Brain microvascular endothelial cell (primary cell): Measurements from ENCODE around the gene LRRC1.

Experiments
- DNase-seq: peaks from one replicate; pipeline ENCODE4 v3.0.0-alpha.2; 2020
- H3K27ac ChIP-seq: fragments of 250-450 bp; sonication (Bioruptor Pico); 2 replicates; pipeline ENCODE4 v1.5.1; 2020; ENCODE audit warnings: mild to moderate bottlenecking, moderate library complexity
- H3K27me3 ChIP-seq: fragments of 250-450 bp; sonication (Bioruptor Pico); replicated peaks from 2 replicates; pipeline ENCODE4 v1.5.1; 2020; ENCODE audit warnings: mild to moderate bottlenecking
- H3K36me3 ChIP-seq: fragments of 250-450 bp; sonication (Bioruptor Pico); replicated peaks from 2 replicates; pipeline ENCODE4 v1.5.1; 2020; ENCODE audit warnings: mild to moderate bottlenecking
- H3K4me3 ChIP-seq: 2 replicates; pipeline ENCODE4 v1.5.1; 2011; ENCODE audit warnings: low read depth, mild to moderate bottlenecking, control low read depth, low read length, moderate library complexity
- in situ Hi-C: cut with HindIII; loops from 2 replicates; pipeline ENCODE4 v1.10.0; 2017; ENCODE audit warnings: low sequenced_read_pairs, low pct_ligation_motif_present
- TF ChIP-seq, protein P1 (sequence below): IDR thresholded peaks from 2 replicates; pipeline ENCODE4 v1.5.1; 2011; ENCODE audit warnings: low read depth, mild to moderate bottlenecking, moderate library complexity, low read length, control low read depth, inconsistent platforms; ENCODE audit errors: missing control alignments

LRRC1 gene

DNA sequence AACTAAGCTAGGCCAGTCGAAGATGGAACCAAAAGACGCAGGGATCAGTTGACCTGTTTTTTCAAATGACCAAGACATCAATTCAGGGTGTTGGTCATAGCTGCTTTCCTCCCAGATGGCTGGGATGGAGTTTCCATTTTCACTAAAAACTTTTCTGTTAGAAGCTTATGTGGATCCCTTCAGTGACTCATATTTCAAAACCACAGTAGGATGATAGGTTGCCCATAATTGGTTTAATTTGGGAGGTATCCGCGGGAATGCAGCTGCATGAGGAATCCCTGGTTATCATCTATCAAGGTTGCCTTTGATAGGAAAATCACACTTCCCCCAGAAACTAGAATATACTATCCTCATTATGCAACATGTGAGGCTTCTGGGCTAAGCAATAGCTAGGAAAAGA lies 165.5 kb downstream of the LRRC1 start:
- DNase-seq: no peak
- TF ChIP-seq, protein P1, sequence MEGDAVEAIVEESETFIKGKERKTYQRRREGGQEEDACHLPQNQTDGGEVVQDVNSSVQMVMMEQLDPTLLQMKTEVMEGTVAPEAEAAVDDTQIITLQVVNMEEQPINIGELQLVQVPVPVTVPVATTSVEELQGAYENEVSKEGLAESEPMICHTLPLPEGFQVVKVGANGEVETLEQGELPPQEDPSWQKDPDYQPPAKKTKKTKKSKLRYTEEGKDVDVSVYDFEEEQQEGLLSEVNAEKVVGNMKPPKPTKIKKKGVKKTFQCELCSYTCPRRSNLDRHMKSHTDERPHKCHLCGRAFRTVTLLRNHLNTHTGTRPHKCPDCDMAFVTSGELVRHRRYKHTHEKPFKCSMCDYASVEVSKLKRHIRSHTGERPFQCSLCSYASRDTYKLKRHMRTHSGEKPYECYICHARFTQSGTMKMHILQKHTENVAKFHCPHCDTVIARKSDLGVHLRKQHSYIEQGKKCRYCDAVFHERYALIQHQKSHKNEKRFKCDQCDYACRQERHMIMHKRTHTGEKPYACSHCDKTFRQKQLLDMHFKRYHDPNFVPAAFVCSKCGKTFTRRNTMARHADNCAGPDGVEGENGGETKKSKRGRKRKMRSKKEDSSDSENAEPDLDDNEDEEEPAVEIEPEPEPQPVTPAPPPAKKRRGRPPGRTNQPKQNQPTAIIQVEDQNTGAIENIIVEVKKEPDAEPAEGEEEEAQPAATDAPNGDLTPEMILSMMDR: no peak
- in situ Hi-C loops: no loop called here
- Histone ChIP-seq H3K4me3 (no peak overlapping the region), H3K36me3 (no peaks in the 10 kb centered on the region), H3K27me3 (no peaks in the 10 kb centered on the region), H3K27ac (no peak overlapping the region)

DNA sequence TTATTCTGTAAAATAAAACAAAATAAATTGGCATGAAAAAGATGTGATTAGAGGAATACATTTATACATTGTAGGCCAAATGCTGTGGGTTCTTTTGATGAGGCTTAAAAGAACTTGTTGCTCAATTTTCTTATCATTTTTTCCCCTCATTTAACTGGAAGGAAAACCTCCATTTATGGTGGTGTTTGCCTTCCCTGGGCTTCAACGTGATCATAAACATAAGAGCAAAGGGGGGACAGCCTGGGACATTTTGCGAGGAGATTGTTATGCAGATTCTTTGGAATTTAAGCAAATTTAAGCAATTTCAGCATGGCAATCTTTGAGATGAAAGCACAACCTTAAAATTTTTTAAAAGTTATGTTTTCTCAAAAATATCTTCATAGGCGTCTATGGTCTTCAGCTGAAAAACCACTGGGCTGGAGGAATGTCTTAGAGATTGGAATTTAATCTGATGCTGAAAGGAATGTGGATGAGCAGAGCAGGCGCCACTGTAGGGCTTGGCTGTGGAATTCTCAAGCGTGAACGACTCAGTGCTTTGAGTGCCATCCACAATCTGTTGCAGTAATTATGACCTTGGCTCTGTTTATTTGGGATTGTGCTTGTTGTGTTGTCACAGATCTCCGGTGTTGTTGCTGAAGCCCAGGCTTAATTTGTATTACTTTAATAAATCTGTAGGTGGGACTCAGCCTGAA lies 167.0 kb downstream of the LRRC1 start:
- TF ChIP-seq, protein P1: no peak

DNA sequence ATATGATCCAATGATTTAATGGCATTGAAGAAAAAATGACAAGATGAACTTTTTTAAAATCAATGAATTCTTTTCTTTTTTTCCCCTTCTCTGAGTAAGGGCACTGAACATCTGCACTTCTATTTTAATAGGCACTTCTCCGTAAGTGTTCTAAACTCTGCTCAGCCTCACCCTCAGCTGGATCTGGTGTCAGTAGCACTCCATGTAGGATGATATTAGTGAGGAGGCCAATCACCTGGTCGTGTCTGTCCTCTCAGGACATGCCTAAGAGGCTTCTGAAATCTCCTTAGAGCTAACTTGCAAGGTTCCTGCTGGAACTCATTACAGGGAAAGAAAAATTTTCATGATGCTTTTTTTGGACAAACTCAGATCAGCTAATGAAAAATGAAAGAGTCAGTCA lies 167.8 kb downstream of the LRRC1 start:
- in situ Hi-C loops: no loop called here
- Histone ChIP-seq H3K27ac (no peak overlapping the region), H3K4me3 (no peak overlapping the region), H3K27me3 (no peaks in the 10 kb centered on the region), H3K36me3 (no peaks in the 10 kb centered on the region)
- TF ChIP-seq, protein P1: no peak
- DNase-seq: no peak

More for the DNA sequence above, 167.0 kb downstream of the LRRC1 start:
- no peak overlapping the region for H3K27ac ChIP-seq
- in situ Hi-C loops: no loop called here
- H3K4me3 ChIP-seq: no peak overlapping the region
- H3K36me3 ChIP-seq: no peaks in the 10 kb centered on the region
- no peaks in the 10 kb centered on the region for H3K27me3 ChIP-seq
- peak; percentile 67 for DNase-seq

DNA sequence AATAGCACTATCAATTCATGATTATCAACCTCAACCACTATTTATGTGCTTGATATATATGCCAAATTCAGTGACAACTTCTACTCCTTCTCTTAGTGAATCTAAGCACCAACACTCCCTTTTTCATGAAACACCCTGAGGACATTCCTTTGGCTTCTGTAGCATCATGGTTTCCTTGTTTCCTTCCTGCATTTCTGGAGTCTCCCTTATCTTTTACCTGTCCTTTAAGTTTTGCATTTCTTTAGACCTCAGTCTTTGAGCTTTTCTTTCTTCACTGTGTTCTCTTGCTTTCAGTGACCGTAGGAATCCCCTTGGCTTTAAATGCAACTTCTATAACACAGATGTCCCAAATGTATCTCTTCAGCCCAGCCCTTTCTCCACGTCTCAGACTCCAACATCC lies 172.6 kb downstream of the LRRC1 start:
- in situ Hi-C loops: no loop called here
- no peaks in the 10 kb centered on the region for H3K36me3 ChIP-seq
- H3K4me3 ChIP-seq: no peak overlapping the region
- DNase-seq: no peak
- TF ChIP-seq, protein P1: no peak
- no peaks in the 10 kb centered on the region for H3K27me3 ChIP-seq
- H3K27ac ChIP-seq: no peak overlapping the region
